Measurements from ENCODE around the gene ZNF276. TPM values are rescaled to one million over a fixed set of nuclear protein-coding genes. Genes with fewer than 3 reads are reported as not detected.
"Not testable (repeated sequence)": the region's sequence is repeated elsewhere in the genome, so short reads cannot be mapped to it uniquely, and the experiment has no call there.

Gene ZNF276
- polyA plus RNA-seq, 6 donors from 2014 or later = 0.22 to 32.6 (median 8.3) TPM

DNA sequence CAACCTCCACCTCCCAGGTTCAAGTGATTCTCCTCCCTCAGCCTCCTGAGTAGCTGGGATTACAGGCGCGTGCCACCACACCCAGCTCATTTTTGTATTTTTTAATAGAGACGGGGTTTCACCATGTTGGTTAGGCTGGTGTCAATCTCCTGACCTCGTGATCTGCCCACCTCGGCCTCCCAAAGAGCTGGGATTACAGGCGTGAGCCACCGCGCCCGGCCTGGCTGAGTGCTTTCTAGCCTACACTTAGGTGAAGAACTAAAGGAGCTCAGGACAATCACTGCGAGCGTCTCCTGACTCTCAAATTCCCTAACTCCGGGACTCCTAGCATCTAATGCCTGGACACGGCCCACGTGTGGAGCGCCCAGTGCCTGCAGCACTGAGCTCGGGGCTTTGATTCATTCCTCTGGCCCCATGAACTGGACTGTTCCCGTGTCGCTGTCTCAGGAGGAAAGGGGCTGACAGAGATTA lies 21.7 kb upstream of the ZNF276 start:
- not testable (repeated sequence) for H3K27me3 Mint-ChIP-seq; DNase-seq; H3K36me3 Mint-ChIP-seq; H3K9me3 Mint-ChIP-seq; ATAC-seq (ENCODE audit: low read depth in 2 of 2)
- peaks cover 7 to 19% (median 18%) of the 10 kb centered on the region in 3 donors for H3K4me1 Mint-ChIP-seq
- H3K27ac Mint-ChIP-seq = peak overlapping the region; percentile 90 to 95 (median 94)
- H3K4me3 Mint-ChIP-seq = peak overlapping the region in 7 of 8 donors; percentile 50 to 91 (median 80)

DNA sequence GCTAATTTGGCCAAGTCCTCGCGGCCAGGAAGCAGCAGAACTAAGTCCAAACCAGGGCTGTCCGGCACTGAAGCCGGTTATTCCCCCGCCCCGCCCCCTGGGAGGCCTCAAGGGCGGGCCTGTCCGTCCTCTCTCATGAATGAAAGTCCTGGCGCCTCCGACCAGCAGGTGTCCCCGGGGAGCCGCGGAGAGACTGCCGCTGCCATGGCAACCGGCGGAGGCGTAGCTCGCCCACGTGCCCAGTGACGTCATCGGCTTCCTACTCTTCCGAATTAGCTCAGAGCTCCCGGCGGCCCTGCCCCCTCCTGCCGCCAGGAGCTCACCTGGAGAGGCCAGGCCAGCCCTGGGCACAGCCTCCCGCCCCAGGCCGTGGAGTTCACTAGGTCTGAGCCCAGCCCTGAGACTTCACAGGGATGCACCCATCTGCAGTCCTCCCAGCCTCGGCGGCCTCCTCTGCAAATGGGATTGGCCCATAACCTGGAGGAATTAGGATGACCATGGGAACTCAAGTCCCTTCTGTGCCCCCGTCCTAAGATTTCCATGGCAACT lies 21.2 kb upstream of the ZNF276 start:
- no peaks in the 10 kb centered on the region for H3K27me3 Mint-ChIP-seq
- H3K9me3 Mint-ChIP-seq = no peaks in the 10 kb centered on the region
- peak overlapping the region; percentile 50 to 93 (median 82) for H3K4me3 Mint-ChIP-seq
- peak; percentile 23 to 24 for ATAC-seq (ENCODE audit: low read depth in 2 of 2)
- peak overlapping the region; percentile 90 to 95 (median 94) for H3K27ac Mint-ChIP-seq
- H3K36me3 Mint-ChIP-seq = no peaks in the 10 kb centered on the region
- H3K4me1 Mint-ChIP-seq = peaks cover 7 to 19% (median 14%) of the 10 kb centered on the region in 3 donors
- peak; percentile 94 for DNase-seq

DNA sequence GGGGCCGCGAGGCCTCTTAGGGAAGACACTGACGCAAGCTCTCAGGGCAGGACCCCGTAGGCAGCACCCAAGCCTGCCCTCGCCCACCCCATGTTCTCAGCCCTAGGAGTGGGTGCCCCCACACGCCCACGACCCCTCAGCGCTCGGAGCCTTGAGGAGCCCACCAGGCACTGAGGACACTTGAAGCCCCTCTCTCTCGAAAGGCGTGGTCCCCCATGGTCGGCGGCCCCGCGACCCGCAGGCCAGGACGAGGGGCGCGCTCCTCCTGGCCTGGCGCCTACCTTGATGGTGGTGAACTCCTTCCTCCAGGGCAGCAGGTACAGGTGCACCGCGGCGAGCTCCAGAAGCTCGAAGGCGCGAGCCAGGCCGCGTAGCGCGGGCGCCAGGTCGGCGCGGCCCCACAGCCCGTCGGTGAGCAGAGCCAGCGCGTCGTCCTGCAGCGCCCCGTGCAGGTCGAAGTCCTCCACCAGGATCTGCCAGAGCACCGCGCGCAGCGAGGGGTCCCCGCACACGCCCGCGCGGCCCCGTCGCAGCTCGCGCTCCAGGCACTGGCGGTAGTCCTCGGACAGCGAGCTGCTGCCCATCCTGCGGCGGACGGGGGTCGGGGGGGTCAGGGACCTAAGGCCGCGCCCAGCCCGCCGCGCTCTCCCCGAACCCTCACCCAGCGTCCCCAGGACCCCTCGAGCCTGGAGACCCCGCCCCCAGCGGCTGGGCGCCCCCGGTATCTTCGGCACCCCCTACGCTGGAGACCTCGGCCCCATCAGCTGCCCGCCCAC lies 20.5 kb upstream of the ZNF276 start:
- Mint-ChIP-seq H3K36me3 (no peaks in the 10 kb centered on the region), H3K4me1 (peaks cover 8 to 21% (median 15%) of the 10 kb centered on the region in 3 donors), H3K9me3 (no peaks in the 10 kb centered on the region), H3K27me3 (no peaks in the 10 kb centered on the region), H3K4me3 (peak overlapping the region; percentile 78 to 93 (median 84)), H3K27ac (peak overlapping the region; percentile 90 to 96 (median 94))
- DNase-seq = peak; percentile 51
- peak; percentile 23 to 34 for ATAC-seq (ENCODE audit: low read depth in 2 of 2)

DNA sequence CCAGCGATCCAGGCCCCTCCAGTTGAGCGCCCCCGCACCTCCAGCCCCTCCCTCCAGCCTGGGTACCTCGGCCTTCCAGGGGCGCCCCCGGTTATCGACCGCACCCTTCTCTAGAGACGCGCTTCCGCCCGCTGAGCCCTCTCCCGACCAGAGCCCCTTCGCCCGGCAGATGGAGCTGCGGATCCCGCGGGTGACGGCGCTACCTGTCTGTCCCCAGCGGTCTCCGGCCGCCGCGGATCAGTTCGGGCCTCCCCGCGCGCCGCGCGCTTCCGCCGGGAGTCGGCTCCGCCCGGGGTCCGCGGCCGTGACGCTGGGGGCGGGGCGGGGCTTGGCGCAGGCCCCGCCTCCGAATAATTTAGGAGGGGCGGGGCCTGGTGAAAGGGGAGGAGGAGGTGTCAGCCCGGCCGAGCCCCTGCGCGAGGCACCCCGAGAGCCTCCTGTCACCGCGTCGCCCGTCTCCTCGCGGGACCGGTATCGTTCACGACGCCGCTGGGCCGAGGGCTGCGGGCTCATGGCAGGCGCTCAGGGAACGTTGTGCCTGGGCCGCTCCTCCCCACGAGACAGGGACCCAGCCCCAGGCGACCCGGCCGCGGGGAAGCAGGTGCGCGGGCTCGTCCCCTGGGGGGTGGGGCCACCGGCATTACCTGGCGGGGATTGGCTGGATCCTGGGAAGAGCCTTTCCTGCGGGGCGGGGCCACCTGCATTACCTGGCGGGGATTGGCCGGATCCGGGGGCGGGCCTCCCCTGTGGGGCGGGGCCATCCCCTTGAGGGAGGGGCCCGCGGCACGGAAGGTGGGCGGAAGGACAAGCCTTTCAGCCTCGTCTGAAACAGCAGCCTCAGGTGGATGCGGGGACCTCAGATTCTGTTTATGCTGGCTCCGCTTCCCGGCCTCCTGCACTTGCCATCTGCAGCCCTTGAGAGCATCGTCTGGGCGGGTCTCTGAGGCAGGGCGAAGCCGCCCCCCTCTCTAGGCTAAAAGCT lies 19.6 kb upstream of the ZNF276 start, which contains the start of gene SPATA2L:
SPATA2L (minus strand) TSS at position 281 of the 982 bp plus-strand sequence. CDS start 473 bp downstream, outside the sequence.
- DNase-seq = peak; percentile 99
- peaks cover 11 to 29% (median 20%) of the 10 kb centered on the region in 3 donors for H3K4me1 Mint-ChIP-seq

DNA sequence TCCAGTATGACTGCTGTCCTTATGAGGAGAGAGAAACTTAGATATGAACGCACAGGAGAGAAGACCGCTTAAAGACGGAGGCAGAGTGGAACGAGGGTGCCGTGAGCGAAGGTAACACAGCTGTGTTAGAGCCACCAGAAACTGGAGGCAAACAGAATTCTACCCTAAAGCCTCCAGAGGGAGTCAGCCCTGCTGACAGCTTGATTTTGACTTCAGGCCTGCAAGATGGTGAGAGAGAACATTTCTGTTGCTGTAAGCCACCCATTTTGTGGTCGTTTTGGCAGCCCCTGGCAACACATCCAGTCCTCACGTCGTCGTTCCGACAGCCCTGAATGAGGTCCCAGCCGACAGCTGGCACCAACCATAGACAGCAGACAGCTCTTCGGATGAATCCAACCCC lies 17.1 kb upstream of the ZNF276 start:
- ATAC-seq (ENCODE audit: low read depth in 2 of 2) (no peak), DNase-seq (no peak)
- Mint-ChIP-seq H3K4me1 (peaks cover 11 to 24% (median 20%) of the 10 kb centered on the region in 3 donors), H3K27ac (peak overlapping the region in 1 of 6 donors; percentile 37), H3K9me3 (no peaks in the 10 kb centered on the region), H3K27me3 (no peaks in the 10 kb centered on the region), H3K4me3 (peak overlapping the region in 1 of 8 donors; percentile 18), H3K36me3 (no peaks in the 10 kb centered on the region)

More for the DNA sequence above, 19.6 kb upstream of the ZNF276 start, which contains the start of gene SPATA2L:
- no peaks in the 10 kb centered on the region for H3K27me3 Mint-ChIP-seq
- H3K4me3 Mint-ChIP-seq = peak within 1 kb of the TSS; percentile 78 to 93 (median 84)
- ATAC-seq (ENCODE audit: low read depth in 2 of 2) = peak; percentile 66 to 71
- H3K27ac Mint-ChIP-seq = peak within 1 kb of the TSS; percentile 90 to 96 (median 94)
- H3K9me3 Mint-ChIP-seq = no peaks in the 10 kb centered on the region
- H3K36me3 Mint-ChIP-seq = no peaks in the 10 kb centered on the region

DNA sequence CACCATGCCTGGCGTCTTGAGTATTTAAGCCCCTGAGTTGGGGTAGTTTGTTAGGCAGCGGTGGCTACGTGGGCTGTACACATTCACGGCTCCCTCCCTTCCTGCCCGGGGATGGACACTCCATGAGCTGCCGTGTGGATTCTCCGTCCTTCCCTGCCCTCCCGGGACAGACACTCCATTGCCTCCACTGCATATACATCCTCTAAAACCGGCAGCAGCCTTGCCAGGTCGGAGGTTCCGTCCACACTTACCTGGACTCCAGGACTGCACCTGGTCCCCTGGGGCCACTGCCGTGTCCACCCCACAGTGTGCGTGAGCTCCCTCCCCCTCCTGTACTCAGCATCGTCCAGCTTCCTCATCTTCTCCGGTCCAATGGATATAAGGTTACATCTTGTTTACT lies 16.3 kb upstream of the ZNF276 start:
- H3K36me3 Mint-ChIP-seq = no peaks in the 10 kb centered on the region
- H3K27ac Mint-ChIP-seq = peak overlapping the region in 2 of 6 donors; percentile 33 to 74
- no peaks in the 10 kb centered on the region for H3K27me3 Mint-ChIP-seq
- peaks cover 9 to 20% (median 16%) of the 10 kb centered on the region in 3 donors for H3K4me1 Mint-ChIP-seq
- H3K9me3 Mint-ChIP-seq = no peaks in the 10 kb centered on the region
- ATAC-seq (ENCODE audit: low read depth in 2 of 2) (no peak), DNase-seq (no peak)
- peak overlapping the region in 2 of 8 donors; percentile 66 to 73 for H3K4me3 Mint-ChIP-seq

DNA sequence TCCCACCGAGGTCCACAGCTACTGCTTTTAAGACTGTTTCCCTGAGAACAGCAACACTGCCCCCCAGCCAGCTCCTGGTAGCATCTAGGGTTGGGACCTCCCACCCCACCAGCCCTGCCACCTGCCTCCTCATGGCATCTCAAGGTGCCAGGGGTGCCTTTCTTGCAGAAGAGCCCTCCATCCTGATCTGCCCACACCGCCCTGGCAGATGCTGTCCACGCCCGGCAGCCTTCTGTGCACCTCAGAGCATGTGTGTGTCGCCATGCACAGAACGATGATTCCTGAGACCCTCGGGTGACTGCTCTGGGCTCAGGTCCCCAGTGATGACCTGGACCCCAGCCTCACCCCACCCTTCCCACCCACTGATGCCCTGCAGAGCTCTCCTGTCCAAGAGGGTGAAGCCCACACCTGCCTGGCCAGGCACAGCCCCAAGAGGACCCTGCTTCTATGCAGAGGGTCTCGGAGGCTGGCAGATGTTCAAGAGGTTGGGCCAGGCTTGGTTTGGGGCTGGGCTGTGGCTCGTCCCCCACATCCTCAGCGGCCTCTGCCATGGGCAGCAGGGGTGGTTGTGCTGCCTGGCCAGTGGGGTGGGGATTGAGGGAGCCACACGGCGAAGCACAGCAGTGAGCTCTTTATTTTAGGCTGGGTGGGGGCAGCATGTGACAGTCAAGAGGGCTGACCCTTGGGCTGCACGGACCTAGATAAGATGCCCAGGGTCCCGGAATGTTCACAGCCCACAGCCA lies 14.6 kb upstream of the ZNF276 start:
- no peaks in the 10 kb centered on the region for H3K36me3 Mint-ChIP-seq
- no peaks in the 10 kb centered on the region for H3K9me3 Mint-ChIP-seq
- peaks cover 4 to 18% (median 8%) of the 10 kb centered on the region in 3 donors for H3K4me1 Mint-ChIP-seq
- no peaks in the 10 kb centered on the region for H3K27me3 Mint-ChIP-seq
- H3K27ac Mint-ChIP-seq = no peak overlapping the region
- H3K4me3 Mint-ChIP-seq = no peak overlapping the region
- no peak for DNase-seq
- ATAC-seq (ENCODE audit: low read depth in 2 of 2) = no peak

DNA sequence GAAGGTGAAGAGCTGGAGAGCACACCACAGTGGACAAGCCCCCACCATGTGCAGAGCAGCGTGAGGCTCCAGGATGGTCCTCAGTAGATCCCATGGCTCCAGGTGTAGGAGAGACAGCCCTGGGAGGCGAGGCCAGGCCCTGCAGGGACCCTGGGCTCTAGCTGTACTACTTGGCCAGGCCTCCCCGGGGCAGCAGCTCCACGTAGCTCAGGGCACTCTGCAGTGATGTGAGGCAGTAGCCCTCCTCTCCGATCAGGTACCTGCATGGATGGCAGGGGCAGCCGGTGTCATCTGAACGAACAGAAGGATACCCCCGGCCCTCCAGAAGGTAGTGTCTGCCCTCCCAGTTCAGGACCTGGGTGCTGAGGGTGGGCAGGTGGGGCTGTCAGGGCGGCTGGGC lies 13.6 kb upstream of the ZNF276 start:
- no peaks in the 10 kb centered on the region for H3K9me3 Mint-ChIP-seq
- no peaks in the 10 kb centered on the region for H3K36me3 Mint-ChIP-seq
- DNase-seq = no peak
- H3K4me3 Mint-ChIP-seq = no peak overlapping the region
- no peak for ATAC-seq (ENCODE audit: low read depth in 2 of 2)
- no peaks in the 10 kb centered on the region for H3K27me3 Mint-ChIP-seq
- peaks cover 4 to 11% (median 8%) of the 10 kb centered on the region in 3 donors for H3K4me1 Mint-ChIP-seq
- no peak overlapping the region for H3K27ac Mint-ChIP-seq

DNA sequence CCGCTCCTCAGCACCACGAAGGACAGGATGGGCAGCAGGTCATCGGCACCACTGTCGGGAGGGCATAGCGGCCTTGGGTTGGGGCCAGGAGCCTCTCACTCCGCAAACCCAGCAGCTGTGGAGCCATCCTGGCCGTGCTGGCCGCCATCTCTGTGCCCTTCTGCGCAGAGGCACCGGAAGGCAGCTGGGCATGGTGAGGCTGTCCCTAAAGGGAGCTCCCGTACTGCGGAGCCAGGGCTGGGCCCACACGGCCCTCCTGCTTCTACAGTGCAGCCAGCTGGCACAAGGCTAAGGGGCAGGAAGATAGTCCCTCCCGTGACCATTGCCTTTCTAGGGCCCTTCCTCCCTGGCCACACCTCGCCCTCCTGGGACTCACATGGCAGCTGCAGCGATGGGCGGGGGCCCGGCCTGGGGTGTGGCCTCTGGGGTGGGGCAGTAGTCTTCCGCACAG lies 12.8 kb upstream of the ZNF276 start:
- ATAC-seq (ENCODE audit: low read depth in 2 of 2) (no peak), DNase-seq (no peak)
- no peaks in the 10 kb centered on the region for H3K9me3 Mint-ChIP-seq
- H3K27me3 Mint-ChIP-seq = no peaks in the 10 kb centered on the region
- no peak overlapping the region for H3K27ac Mint-ChIP-seq
- peaks cover 4 to 9% (median 8%) of the 10 kb centered on the region in 3 donors for H3K4me1 Mint-ChIP-seq
- H3K4me3 Mint-ChIP-seq = no peak overlapping the region
- H3K36me3 Mint-ChIP-seq = no peaks in the 10 kb centered on the region

DNA sequence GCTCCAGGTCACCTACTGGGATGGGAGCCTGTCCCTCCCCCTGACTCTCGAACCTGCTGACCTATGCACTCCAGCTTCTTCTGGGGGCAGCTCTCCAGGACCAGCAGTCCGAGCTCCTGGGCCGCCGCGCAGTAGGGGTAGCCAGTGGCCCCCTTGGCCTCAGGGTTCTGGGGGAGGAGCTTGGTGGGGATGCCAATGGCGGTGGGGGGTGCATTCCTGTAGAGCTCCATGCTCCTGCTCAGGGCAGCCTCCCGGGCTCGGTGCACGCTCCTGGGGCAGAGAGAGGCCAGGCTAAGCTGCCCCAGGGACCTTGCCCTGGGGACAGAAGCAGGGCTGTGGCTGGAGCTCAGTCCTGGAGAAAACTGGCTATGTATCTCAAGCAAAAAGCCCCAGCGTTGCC lies 12.2 kb upstream of the ZNF276 start:
- Mint-ChIP-seq H3K36me3 (no peaks in the 10 kb centered on the region), H3K4me3 (peak overlapping the region in 1 of 8 donors; percentile 47), H3K27me3 (no peaks in the 10 kb centered on the region), H3K27ac (no peak overlapping the region), H3K9me3 (no peaks in the 10 kb centered on the region), H3K4me1 (peaks cover 4 to 9% (median 8%) of the 10 kb centered on the region in 3 donors)
- ATAC-seq (ENCODE audit: low read depth in 2 of 2) (no peak), DNase-seq (no peak)

DNA sequence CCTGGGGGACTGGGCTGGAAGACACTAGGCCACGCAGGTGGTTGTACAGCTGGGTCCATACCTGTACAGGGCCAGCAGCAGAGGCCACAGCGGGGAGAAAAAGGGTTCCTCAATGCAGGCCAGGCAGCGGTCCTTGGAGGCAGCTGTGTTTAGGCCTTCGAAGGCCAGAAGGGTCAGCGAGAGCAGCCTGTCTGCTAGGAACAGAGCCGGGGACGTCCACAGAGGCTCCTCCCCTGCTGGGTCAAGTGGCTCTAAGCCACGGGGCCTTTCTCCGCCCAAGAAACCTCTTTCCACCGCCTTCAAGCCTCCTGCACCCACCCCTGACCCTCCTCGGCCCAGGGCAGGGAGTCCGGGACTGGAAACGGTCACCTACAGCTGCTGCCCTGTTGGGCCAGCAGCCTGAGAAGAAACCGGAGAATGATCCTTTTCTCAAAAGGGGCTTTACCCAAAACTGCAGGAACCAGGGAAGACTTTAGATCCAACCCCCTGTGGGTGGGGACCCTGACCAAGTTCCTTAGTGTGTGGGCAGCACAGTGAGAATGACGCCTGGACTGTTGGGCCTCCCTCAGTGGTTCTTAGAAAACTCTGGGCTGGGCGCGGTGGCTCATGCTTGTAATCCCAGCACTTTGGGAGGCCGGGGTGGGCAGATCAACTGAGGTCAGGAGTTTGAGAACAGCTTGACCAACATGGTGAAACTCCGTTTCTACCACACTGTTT lies 11.5 kb upstream of the ZNF276 start:
- no peaks in the 10 kb centered on the region for H3K27me3 Mint-ChIP-seq
- no peaks in the 10 kb centered on the region for H3K9me3 Mint-ChIP-seq
- DNase-seq (no peak), ATAC-seq (ENCODE audit: low read depth in 2 of 2) (no peak)
- H3K36me3 Mint-ChIP-seq = no peaks in the 10 kb centered on the region
- H3K27ac Mint-ChIP-seq = no peak overlapping the region
- H3K4me1 Mint-ChIP-seq = peaks cover 4 to 9% (median 8%) of the 10 kb centered on the region in 3 donors
- H3K4me3 Mint-ChIP-seq = peak overlapping the region in 5 of 8 donors; percentile 2 to 62 (median 33)
